ENCODE results near the gene ATP1B3.

The ATP1B3 gene

GRCh38 chr3:141875374-141875892, 1.0 kb upstream of the ATP1B3 start:
- Histone ChIP-seq H3K27me3 (ENCODE audit: insufficient read depth, insufficient read length) (peaks cover 2% of the 10 kb centered on the region), H3K9me3 (ENCODE audit: insufficient read depth, low read length) (no peaks in the 10 kb centered on the region), H3K4me1 (ENCODE audit: insufficient read depth, insufficient read length) (no peaks in the 10 kb centered on the region), H3K9ac (ENCODE audit: insufficient read length, low read depth) (peak overlapping the region; percentile 88), H3K4me3 (ENCODE audit: insufficient read length, low read depth) (peak overlapping the region; percentile 65), H3K36me3 (ENCODE audit: insufficient read depth, insufficient read length, low read length) (peaks cover 17% of the 10 kb centered on the region)
- no peak for TF ChIP-seq ZNF274 (IDR thresholded peaks at IDR 0.05; ENCODE audit: low read depth, low read length)
- TF ChIP-seq YY1 (IDR thresholded peaks at IDR 0.05; ENCODE audit: insufficient read depth, insufficient read length) = no peak
- TF ChIP-seq SUZ12 (IDR thresholded peaks at IDR 0.05; ENCODE audit: extremely low read depth, insufficient read depth, insufficient read length) = no peak
- peak; percentile 65 for DNase-seq (ENCODE audit: low read depth, low spot score)

GRCh38 chr3:141875893-141876380, 506 bp upstream of the ATP1B3 start:
- TF ChIP-seq YY1 (IDR thresholded peaks at IDR 0.05; ENCODE audit: insufficient read depth, insufficient read length) (no peak), ZNF274 (IDR thresholded peaks at IDR 0.05; ENCODE audit: low read depth, low read length) (no peak), SUZ12 (IDR thresholded peaks at IDR 0.05; ENCODE audit: extremely low read depth, insufficient read depth, insufficient read length) (no peak)
- H3K9me3 ChIP-seq (ENCODE audit: insufficient read depth, low read length) = no peaks in the 10 kb centered on the region
- peaks cover 20% of the 10 kb centered on the region for H3K36me3 ChIP-seq (ENCODE audit: insufficient read depth, insufficient read length, low read length)
- peak overlapping the region; percentile 65 for H3K4me3 ChIP-seq (ENCODE audit: insufficient read length, low read depth)
- peak overlapping the region; percentile 88 for H3K9ac ChIP-seq (ENCODE audit: insufficient read length, low read depth)
- peaks cover 2% of the 10 kb centered on the region for H3K27me3 ChIP-seq (ENCODE audit: insufficient read depth, insufficient read length)
- DNase-seq (ENCODE audit: low read depth, low spot score) = no peak
- no peaks in the 10 kb centered on the region for H3K4me1 ChIP-seq (ENCODE audit: insufficient read depth, insufficient read length)

- H3K4me3 ChIP-seq (ENCODE audit: insufficient read length, low read depth) = peak overlapping the region; percentile 93
- H3K36me3 ChIP-seq (ENCODE audit: insufficient read depth, insufficient read length, low read length) = peaks cover 30% of the 10 kb centered on the region
- no peak for DNase-seq (ENCODE audit: low read depth, low spot score)
- no peaks in the 10 kb centered on the region for H3K9me3 ChIP-seq (ENCODE audit: insufficient read depth, low read length)
- H3K27me3 ChIP-seq (ENCODE audit: insufficient read depth, insufficient read length) = peaks cover 2% of the 10 kb centered on the region
- peak overlapping the region; percentile 88 for H3K9ac ChIP-seq (ENCODE audit: insufficient read length, low read depth)
- TF ChIP-seq YY1 (IDR thresholded peaks at IDR 0.05; ENCODE audit: insufficient read depth, insufficient read length) (no peak), ZNF274 (IDR thresholded peaks at IDR 0.05; ENCODE audit: low read depth, low read length) (no peak), SUZ12 (IDR thresholded peaks at IDR 0.05; ENCODE audit: extremely low read depth, insufficient read depth, insufficient read length) (no peak)
- H3K4me1 ChIP-seq (ENCODE audit: insufficient read depth, insufficient read length) = no peaks in the 10 kb centered on the region
Observed at GRCh38 chr3:141876891-141877621, 613 bp downstream of the ATP1B3 start.

GRCh38 chr3:141877911-141878310, 1.5 kb downstream of the ATP1B3 start:
- DNase-seq (ENCODE audit: low read depth, low spot score) = no peak
- Histone ChIP-seq H3K9ac (ENCODE audit: insufficient read length, low read depth) (peak overlapping the region; percentile 88), H3K27me3 (ENCODE audit: insufficient read depth, insufficient read length) (peaks cover 2% of the 10 kb centered on the region), H3K36me3 (ENCODE audit: insufficient read depth, insufficient read length, low read length) (peaks cover 34% of the 10 kb centered on the region), H3K9me3 (ENCODE audit: insufficient read depth, low read length) (no peaks in the 10 kb centered on the region), H3K4me3 (ENCODE audit: insufficient read length, low read depth) (peak overlapping the region; percentile 93), H3K4me1 (ENCODE audit: insufficient read depth, insufficient read length) (no peaks in the 10 kb centered on the region)
- TF ChIP-seq ZNF274 (IDR thresholded peaks at IDR 0.05; ENCODE audit: low read depth, low read length) (no peak), SUZ12 (IDR thresholded peaks at IDR 0.05; ENCODE audit: extremely low read depth, insufficient read depth, insufficient read length) (no peak), YY1 (IDR thresholded peaks at IDR 0.05; ENCODE audit: insufficient read depth, insufficient read length) (no peak)

GRCh38 chr3:141878326-141878725, 1.9 kb downstream of the ATP1B3 start:
- H3K9me3 ChIP-seq (ENCODE audit: insufficient read depth, low read length) = no peaks in the 10 kb centered on the region
- TF ChIP-seq SUZ12 (IDR thresholded peaks at IDR 0.05; ENCODE audit: extremely low read depth, insufficient read depth, insufficient read length) = no peak
- no peak for TF ChIP-seq ZNF274 (IDR thresholded peaks at IDR 0.05; ENCODE audit: low read depth, low read length)
- no peak for TF ChIP-seq YY1 (IDR thresholded peaks at IDR 0.05; ENCODE audit: insufficient read depth, insufficient read length)
- peaks cover 38% of the 10 kb centered on the region for H3K36me3 ChIP-seq (ENCODE audit: insufficient read depth, insufficient read length, low read length)
- H3K9ac ChIP-seq (ENCODE audit: insufficient read length, low read depth) = peak overlapping the region; percentile 88
- H3K4me3 ChIP-seq (ENCODE audit: insufficient read length, low read depth) = peak overlapping the region; percentile 93
- no peaks in the 10 kb centered on the region for H3K4me1 ChIP-seq (ENCODE audit: insufficient read depth, insufficient read length)
- H3K27me3 ChIP-seq (ENCODE audit: insufficient read depth, insufficient read length) = peaks cover 2% of the 10 kb centered on the region
- DNase-seq (ENCODE audit: low read depth, low spot score) = no peak

- DNase-seq (ENCODE audit: low read depth, low spot score) = no peak
- H3K9ac ChIP-seq (ENCODE audit: insufficient read length, low read depth) = no peak overlapping the region
- peaks cover 2% of the 10 kb centered on the region for H3K27me3 ChIP-seq (ENCODE audit: insufficient read depth, insufficient read length)
- peaks cover 40% of the 10 kb centered on the region for H3K36me3 ChIP-seq (ENCODE audit: insufficient read depth, insufficient read length, low read length)
- no peak for TF ChIP-seq ZNF274 (IDR thresholded peaks at IDR 0.05; ENCODE audit: low read depth, low read length)
- no peaks in the 10 kb centered on the region for H3K4me1 ChIP-seq (ENCODE audit: insufficient read depth, insufficient read length)
- no peaks in the 10 kb centered on the region for H3K9me3 ChIP-seq (ENCODE audit: insufficient read depth, low read length)
- peak overlapping the region; percentile 93 for H3K4me3 ChIP-seq (ENCODE audit: insufficient read length, low read depth)
Observed at GRCh38 chr3:141878817-141879216, 2.4 kb downstream of the ATP1B3 start.

- Histone ChIP-seq H3K9me3 (ENCODE audit: insufficient read depth, low read length) (no peaks in the 10 kb centered on the region), H3K27me3 (ENCODE audit: insufficient read depth, insufficient read length) (no peaks in the 10 kb centered on the region), H3K4me1 (ENCODE audit: insufficient read depth, insufficient read length) (no peaks in the 10 kb centered on the region), H3K4me3 (ENCODE audit: insufficient read length, low read depth) (no peak overlapping the region), H3K36me3 (ENCODE audit: insufficient read depth, insufficient read length, low read length) (peaks cover 69% of the 10 kb centered on the region), H3K9ac (ENCODE audit: insufficient read length, low read depth) (no peak overlapping the region)
- TF ChIP-seq ZNF274 (IDR thresholded peaks at IDR 0.05; ENCODE audit: low read depth, low read length) (no peak), SUZ12 (IDR thresholded peaks at IDR 0.05; ENCODE audit: extremely low read depth, insufficient read depth, insufficient read length) (no peak), YY1 (IDR thresholded peaks at IDR 0.05; ENCODE audit: insufficient read depth, insufficient read length) (no peak)
- no peak for DNase-seq (ENCODE audit: low read depth, low spot score)
Observed at GRCh38 chr3:141881702-141882101, 5.3 kb downstream of the ATP1B3 start.
